ENCODE measurements around the gene CADM2. TPM values are rescaled to one million over a fixed set of nuclear protein-coding genes. Genes with fewer than 3 reads are reported as not detected.
"Not testable (repeated sequence)": the region's sequence is repeated elsewhere in the genome, so short reads cannot be mapped to it uniquely, and the experiment has no call there.

CADM2 gene
- total and polyA plus RNA-seq, 8 donors, result 0.28 to 4.6 (median 0.42) TPM

GRCh38 chr3:85678713-85679112 lies 719.9 kb downstream of the CADM2 start:
- H3K36me3 ChIP-seq, result no peaks in the 10 kb centered on the region
- ATAC-seq (no peak), FAIRE-seq (no peak), DNase-seq (no peak)
- no peaks in the 10 kb centered on the region for H3K9me3 ChIP-seq
- no peaks in the 10 kb centered on the region for H3K27me3 ChIP-seq
- no peak overlapping the region for H3K27ac ChIP-seq
- H3K4me3 ChIP-seq, result no peak overlapping the region
- intact Hi-C loops (cut with DNase I), result no loop called here
- no peak for TF ChIP-seq CTCF (IDR thresholded peaks at IDR 0.05)
- H3K4me1 ChIP-seq, result no peaks in the 10 kb centered on the region
- WGBS, 2 donors, result 72 to 78% methylated on average over 2 of the region's 2 CpGs

GRCh38 chr3:85681906-85682305 lies 723.1 kb downstream of the CADM2 start:
- H3K27ac ChIP-seq, result no peak overlapping the region
- DNase-seq (no peak), ATAC-seq (no peak), FAIRE-seq (no peak)
- no peaks in the 10 kb centered on the region for H3K36me3 ChIP-seq
- intact Hi-C loops (cut with DNase I), result no loop called here
- H3K4me1 ChIP-seq, result no peaks in the 10 kb centered on the region
- no peak overlapping the region for H3K4me3 ChIP-seq
- no peaks in the 10 kb centered on the region for H3K9me3 ChIP-seq
- WGBS, 2 donors, result 31 to 37% methylated on average over 1 of the region's 1 CpG
- H3K27me3 ChIP-seq, result no peaks in the 10 kb centered on the region
- no peak for TF ChIP-seq CTCF (IDR thresholded peaks at IDR 0.05)

- no peak for FAIRE-seq
- H3K36me3 ChIP-seq, result no peaks in the 10 kb centered on the region
- no peak overlapping the region for H3K27ac ChIP-seq
- no peak for ATAC-seq
- 87 to 98% methylated on average over 1 of the region's 1 CpG for WGBS, 2 donors
- DNase-seq, result no peak
- H3K27me3 ChIP-seq, result no peaks in the 10 kb centered on the region
- H3K9me3 ChIP-seq, result no peaks in the 10 kb centered on the region
- H3K4me1 ChIP-seq, result no peaks in the 10 kb centered on the region
- intact Hi-C loops (cut with DNase I), result no loop called here
- no peak overlapping the region for H3K4me3 ChIP-seq
- TF ChIP-seq CTCF (IDR thresholded peaks at IDR 0.05), result no peak
Measured at GRCh38 chr3:85691196-85691595, 732.4 kb downstream of the CADM2 start.

DNA sequence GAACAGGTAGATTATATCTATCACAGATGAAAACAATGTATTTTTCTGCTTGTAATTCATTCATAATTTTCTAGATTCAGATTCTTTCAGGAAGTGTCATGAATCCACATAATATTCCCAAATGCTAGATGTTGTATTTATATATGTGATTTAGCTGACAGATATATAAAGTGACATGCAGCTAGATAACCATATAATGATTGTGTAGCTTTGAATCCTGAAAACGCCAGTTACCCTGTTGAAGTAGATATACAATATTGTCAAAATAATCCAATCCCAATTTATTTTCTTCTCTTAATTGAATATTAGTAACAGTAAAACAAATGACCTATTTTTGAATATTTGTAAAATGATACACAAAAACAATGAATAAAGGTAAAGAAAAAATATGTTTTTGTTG lies 738.4 kb downstream of the CADM2 start:
- Histone ChIP-seq H3K4me1 (no peaks in the 10 kb centered on the region), H3K36me3 (no peaks in the 10 kb centered on the region), H3K9me3 (no peaks in the 10 kb centered on the region), H3K27me3 (no peaks in the 10 kb centered on the region), H3K4me3 (no peak overlapping the region), H3K27ac (no peak overlapping the region)
- FAIRE-seq, result peak; percentile 17
- ATAC-seq, result no peak
- DNase-seq, result no peak
- no peak for TF ChIP-seq CTCF (IDR thresholded peaks at IDR 0.05)
- 75 to 79% methylated on average over 1 of the region's 1 CpG for WGBS, 2 donors
- intact Hi-C loops (cut with DNase I), result no loop called here

GRCh38 chr3:85706130-85706529 lies 747.3 kb downstream of the CADM2 start:
- intact Hi-C loops (cut with DNase I), result no loop called here
- ATAC-seq (no peak), DNase-seq (no peak), FAIRE-seq (no peak)
- WGBS, 2 donors, result 88 to 90% methylated on average over 2 of the region's 2 CpGs
- Histone ChIP-seq H3K9me3 (no peaks in the 10 kb centered on the region), H3K27me3 (no peaks in the 10 kb centered on the region), H3K27ac (no peak overlapping the region), H3K4me3 (no peak overlapping the region), H3K4me1 (no peaks in the 10 kb centered on the region), H3K36me3 (no peaks in the 10 kb centered on the region)
- no peak for TF ChIP-seq CTCF (IDR thresholded peaks at IDR 0.05)

DNA sequence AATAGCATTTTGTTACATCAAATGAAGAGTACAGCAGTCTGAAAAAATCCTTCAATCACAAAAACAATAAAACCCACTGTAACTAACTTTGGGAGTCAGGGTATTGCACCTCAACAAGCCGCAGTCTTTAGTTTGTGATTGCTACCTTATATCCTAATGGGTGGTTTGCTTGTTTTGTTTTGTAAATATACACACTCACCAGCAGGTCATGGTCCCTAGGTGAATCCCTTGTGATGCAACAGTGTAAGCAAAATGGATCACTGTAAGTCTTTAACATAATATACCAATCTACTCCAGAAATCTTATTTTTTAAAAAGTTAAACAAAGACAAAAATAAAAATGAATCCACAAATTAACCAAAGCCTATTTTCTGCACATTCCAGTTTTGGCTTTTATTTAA lies 749.5 kb downstream of the CADM2 start:
- H3K27me3 ChIP-seq, result not testable (repeated sequence)

More for the DNA sequence above, 749.5 kb downstream of the CADM2 start:
- ATAC-seq; H3K36me3 ChIP-seq; H3K4me1 ChIP-seq; H3K9me3 ChIP-seq; H3K4me3 ChIP-seq; intact Hi-C loops (cut with DNase I); H3K27ac ChIP-seq; FAIRE-seq; DNase-seq: not testable (repeated sequence)
- 92 to 96% methylated on average over 1 of the region's 1 CpG for WGBS, 2 donors

Data from pancreas (tissue), 10 donors.